ENCODE results near the gene SMOC2.

Gene SMOC2

DNA sequence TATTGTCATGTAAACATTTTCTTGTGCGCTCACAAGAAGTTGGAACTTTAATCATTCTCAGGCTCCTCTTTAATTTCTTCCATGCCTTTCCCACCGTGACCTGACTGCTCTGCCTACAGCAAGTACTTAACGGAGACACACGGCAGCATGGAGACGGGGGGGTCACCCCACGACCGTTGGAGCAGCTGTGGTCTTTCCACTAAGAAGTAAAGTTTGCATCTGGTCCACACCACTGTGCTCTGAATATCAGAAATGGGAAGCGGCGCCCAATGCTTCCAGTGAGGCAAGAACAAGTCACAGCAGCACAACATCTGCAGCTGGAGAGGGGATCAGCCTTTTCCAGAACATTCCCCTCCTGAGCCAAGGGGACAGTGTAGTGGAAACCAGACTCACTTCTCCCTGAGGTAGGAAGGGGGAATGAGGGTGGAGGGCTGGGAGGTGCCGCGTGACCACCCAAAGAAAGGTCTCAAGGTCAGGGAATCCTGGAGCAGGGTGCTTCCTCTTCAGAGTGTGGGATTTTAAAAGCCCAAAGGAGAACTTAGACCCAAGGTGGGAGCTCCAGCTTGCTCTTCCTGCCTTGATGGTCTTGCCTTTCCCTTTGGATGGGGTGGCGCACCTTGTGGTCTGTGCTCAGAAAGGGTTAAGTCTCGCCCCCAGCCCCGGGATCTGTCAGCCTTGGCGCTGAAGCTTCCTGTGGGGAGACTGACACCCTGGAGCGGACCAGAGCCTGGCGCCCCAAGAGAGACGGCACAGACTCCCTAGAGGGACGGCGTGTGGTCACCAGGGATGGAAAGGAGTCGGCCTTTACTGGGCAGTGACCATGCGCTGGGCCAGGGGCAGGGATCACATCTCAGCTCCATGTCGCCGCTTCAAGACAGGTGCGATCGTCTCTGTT lies 25.6 kb upstream of the SMOC2 start:
- no peak for DNase-seq

DNA sequence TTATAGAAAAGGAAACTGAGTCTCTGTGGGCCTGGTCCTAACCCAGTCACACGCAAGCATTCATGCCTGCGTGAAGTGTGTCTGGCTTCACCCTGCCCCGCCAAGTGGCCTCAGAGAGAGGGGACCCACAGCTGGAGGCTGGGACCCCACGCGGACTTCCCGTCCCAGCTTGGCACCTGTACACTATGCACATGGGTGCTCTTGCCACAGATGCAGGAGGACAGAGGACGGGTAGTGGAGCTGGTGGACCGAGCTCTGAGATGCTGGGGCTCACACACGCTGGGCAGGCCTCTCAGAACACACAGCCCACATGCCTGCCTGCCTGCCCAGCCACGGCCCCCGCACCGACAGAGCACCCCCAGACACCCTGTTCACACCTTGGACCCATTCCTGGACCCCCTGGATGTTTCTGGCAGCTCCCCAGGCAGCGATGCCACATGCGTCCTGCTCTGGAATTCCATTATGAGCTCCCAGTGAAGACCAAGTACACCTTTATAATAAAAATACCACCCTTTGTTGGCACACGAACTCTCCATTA lies 24.9 kb upstream of the SMOC2 start:
- no peak for DNase-seq

DNA sequence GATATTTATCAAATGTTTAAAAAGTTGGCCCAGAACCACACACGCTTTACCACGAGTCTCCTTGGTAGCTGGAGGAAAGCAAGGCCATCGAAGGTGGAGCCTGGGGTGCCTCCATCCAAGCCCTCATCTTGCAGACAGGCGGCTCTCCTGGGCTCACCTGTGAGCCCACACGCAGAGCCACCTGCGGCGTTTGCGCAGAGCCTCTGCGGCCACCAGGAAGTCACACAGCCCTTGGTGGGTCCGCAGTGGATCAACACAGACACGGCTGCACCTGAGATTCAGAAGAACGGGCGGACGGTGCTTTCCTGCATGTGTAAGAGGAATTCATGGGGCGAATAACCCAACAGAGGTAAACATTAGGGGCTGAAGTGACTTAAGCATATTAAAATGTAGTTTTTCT lies 24.5 kb upstream of the SMOC2 start:
- no peak for DNase-seq

DNA sequence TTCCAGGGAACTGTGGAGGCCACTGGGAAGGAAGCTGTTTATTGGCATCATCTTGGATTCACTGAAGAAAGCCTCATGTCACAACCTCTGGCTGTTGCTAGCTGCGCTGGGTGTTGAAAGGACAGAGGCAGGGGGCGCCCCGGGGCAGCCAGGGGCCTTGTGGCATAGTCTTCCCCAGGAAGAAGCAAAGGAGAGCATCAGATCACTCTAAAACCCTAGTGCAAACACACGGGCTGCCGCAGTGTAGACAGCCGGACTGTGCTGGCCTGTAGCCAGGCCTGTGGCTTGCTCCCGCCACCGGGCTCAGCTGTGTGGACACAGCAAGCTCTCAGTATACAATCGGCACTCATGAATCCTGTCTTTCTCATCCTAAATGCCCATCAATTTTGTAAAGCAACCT lies 23.8 kb upstream of the SMOC2 start:
- DNase-seq = no peak

DNA sequence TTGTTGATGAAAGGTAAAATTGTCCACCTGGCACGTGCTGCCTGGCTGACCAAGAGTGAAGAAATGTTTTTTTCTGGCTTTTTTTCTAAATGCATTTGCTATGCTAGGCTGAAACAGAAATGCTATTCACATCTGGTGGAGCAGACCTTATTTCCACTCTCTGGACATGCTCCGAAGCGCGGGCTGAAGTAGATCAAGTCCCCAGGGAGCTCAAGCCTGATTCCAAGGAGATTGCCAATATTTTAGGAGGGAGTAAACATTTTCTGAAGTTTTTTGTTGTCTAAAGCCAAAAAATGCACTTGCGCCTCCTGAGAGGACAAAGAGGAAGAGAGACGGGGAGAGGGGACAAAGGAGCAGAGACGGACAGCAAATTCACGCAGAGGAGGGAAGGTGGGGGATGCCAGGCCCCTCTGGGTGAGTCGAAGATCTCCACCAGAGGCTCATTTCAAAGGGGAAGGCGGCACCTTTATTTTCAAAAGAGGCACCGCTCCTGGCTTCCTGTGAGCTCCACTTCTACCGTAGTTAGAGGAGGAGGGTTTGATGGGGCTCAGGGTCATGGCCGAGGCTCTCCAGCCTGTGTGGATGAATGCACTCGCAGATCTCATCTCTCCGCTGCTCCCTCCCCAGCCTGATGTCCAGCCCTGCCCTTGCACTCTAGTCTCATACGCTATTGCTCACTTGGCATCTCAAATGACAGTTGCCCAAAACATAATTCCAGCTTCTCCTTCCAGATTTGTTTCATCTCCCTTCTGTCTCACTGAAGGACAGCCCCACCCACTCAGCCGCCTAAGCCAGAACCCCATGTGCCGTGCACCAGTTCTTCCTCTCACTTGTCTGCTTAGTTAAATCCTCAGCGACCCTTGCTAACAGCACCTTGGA lies 23.1 kb upstream of the SMOC2 start:
- no peak for DNase-seq

DNA sequence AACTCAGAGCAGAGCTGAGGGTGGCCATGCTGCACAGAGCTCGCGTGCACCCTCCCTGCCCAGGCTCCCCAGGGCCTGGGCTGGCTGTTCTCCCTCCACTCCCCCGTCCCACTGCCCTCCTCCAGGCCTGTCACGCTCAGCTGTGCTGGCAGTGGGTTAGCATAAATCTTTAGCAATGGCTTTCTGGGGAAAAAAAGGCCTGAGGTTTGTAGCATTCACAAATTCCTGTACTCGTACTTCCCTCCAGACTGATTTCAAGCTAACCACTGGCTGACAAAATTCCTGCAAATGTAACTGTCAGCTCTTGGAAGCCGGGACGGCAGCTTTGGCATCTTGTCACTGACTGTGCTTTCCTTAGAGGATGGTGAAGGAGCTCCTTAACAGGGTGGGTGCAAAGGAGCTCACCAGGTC lies 22.3 kb upstream of the SMOC2 start:
- no peak for DNase-seq

DNA sequence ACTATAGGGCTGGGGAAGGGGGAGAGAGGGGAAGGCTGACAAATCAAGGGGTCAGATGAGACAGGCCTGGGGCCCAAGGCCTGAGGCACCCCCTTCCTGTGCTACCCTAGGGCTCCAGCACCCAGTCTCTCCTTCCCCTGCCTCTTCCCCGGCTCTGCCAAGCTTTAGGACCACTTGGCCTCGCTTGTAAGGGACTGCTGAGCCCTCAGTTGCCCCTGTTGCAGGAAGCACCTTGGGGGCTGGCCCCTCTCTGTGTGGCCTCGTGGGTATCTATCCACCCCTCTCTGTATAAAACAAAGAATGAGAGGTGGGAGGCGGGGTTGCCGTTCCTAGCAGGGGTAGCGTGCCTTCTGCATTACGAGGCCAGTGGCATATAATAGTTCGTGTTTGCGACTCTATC lies 21.4 kb upstream of the SMOC2 start:
- DNase-seq = no peak

DNA sequence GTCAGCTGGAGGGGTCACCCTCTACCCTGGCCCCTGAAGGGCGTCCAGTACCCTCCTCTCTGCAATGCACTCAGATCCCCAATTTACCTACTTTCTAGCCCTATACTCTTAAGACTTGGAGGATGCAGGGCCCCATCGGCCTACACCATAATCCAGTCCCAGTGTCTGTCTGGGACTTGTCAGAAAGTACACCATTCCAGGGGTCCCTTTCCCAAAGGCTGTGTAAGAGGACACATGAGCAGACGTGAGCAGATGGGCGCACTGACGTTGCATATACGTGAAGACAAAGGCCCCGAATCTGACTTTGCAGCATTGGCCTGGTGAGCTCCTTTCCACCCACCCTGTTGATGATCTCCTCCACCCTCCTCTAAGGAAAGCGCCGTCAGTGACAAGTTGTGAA lies 20.9 kb upstream of the SMOC2 start:
- no peak for DNase-seq

DNA sequence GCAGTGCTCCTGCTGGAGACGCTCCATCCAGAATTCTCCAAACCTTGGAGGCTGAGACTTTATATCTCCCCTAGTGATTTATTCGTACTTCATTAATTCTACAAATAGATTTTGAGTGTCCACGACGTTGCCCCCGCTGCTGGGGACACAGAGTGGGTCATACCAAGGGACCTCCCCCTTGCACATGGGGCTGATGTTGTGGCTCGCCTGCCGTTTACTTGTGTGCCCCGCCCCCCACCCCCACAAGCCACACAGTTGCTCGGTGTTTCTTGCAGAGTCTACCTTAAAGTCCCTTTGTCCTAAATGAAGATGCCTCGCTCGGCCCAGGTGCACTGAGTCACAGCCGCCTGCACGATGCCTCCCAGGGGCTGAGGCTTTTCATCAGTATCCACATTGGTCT lies 20.3 kb upstream of the SMOC2 start:
- no peak for DNase-seq

DNA sequence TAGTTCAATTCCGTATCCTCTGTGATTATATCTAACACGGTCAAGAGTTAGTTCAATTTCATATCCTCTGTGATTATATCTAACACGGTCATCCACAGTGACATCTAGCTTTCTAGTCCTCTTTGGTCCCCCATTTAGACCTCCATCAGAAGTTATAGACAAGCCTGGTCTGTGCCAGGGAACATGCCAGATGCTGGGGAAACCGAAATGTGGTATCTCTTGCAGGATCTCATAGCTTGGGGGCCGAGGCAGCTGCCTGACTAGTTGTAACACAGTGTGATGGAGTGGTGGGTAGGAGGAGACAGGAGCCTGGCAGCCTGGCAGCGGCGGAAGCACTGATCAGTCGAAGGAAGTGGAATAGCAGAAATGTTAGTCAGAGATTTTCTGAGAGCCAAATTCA lies 13.8 kb upstream of the SMOC2 start:
- DNase-seq = no peak

DNA sequence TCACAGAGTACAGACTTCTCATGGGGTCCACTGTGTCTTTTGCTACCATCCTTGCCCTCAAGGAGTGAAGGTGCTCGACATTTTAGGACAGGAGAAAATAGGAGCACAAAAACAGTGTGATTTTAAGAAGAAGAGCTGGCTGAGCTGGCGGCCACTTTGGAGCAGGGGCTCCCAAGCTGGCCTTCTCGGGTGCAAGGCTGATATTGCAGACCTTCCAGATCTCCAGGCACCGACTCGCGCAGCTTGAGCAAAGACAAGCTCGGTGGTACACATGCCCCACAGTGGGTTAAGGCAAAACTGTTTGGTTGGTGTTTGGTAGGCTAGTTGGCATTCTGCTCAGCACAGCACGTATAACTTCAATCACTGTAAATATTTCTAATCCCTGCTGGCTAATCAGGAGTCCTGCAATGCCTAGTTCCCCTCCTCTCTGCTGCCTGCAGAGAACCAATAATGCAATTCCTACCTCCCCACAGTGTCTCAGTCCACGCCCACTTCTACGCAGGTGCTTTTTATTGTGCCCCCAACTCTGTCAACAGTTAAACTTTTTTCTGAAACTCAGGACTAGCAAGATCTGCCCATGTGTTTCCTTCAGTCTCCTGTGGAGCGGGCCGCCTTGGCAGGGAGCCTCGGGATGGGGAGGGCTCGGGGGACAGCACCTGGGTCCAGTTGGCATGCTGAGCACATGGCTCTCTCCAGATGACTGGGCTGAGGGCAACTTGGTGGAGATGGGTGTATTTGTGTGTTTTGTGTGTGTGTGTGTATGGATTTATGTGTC lies 12.7 kb upstream of the SMOC2 start:
- no peak for DNase-seq

DNA sequence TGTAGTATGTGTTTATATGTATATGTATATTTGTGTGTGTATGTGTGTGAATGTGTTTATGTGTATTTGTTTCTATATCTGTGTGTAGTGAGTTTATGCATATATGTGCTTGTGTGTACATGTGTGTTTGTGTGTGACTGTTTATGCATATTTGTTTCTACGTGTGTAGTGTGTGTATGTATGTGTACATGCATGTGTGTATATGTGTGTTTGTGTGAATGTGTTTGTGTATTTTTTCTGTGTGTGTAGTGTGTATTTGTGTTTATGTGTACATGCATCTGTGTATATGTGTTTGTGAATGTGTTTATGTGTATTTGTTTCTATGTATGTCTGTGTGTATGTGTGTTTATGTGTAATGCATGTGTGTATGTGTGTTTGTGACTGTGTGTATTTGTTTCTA lies 12.1 kb upstream of the SMOC2 start:
- no peak for DNase-seq

DNA sequence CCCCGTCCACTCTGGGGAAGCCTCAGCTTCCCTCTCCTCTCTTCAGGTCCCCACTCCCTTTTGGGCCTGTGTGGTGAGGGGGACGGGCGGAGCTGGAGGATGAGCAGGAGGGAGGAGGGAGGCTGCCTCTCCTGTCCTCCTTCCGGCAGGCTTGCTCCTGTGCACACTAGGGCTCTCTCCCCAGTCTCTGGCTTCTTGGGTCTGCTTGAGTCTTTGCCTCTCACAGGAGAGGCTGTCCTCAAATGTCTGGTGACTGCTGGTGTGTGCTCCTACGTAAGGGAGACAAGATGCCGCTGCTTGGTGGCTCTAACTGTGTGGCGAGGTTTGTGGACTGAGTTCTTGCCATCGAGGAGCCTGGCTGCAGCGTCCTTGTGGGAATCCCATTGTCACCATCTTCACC lies 8.8 kb upstream of the SMOC2 start:
- no peak for DNase-seq

DNA sequence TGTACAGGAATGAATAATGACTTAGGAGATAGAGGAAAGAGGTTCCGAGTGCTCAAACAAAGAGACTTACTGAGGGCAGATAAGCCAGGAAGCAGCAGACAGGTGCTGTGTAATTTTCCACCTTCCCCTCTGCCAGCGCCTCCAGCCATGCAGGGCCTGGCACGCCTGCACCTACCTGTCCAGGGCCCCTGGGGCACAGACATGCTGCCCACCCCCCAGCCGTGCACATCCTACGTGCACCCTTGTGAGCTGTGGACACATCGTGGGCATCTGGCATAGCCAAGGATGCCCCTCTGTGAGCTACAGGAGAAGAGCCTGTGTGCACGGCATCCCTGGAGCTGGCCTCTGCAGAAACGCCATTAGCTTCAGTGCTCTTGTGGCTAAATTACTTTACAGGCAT lies 7.1 kb upstream of the SMOC2 start:
- DNase-seq = no peak

DNA sequence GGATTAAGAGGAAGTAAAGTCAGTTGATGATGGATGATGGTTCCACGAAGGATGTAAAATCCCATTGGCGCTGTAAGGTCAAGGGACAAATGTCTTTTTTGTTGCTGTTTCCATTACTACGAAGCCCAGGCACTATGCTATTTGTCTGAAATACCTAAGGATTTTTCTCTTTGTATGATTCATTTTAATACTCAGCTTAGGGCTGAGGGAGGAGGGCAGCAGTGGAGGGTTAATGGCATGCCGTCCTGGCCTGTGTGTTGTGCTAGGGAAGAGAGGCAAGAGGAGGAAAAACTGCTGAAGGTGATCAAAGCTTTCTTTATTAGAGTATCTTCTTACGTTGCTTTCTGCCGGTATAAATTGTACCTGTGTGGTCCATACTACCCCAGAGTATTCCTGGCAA lies 6.5 kb upstream of the SMOC2 start:
- DNase-seq = no peak

DNA sequence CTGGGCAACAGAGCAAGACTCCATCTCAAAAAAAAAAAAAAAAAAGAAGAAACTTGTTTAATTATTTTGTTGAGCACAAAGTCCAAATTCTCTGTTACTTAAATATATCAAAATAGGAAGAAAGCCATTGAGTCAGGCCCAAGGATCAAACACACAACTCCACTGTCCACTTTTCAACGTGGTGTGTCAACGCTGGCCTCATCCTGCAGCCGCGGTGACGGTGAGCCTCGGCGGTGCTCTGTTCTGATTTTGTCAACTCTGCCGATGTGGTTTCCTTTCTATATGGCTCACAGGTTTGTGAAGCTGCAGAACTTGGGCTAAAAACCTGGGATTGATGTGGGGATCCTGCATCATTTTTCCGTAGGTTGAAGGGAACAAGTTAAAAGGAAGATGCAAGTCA lies 3.2 kb upstream of the SMOC2 start:
- DNase-seq = no peak

DNA sequence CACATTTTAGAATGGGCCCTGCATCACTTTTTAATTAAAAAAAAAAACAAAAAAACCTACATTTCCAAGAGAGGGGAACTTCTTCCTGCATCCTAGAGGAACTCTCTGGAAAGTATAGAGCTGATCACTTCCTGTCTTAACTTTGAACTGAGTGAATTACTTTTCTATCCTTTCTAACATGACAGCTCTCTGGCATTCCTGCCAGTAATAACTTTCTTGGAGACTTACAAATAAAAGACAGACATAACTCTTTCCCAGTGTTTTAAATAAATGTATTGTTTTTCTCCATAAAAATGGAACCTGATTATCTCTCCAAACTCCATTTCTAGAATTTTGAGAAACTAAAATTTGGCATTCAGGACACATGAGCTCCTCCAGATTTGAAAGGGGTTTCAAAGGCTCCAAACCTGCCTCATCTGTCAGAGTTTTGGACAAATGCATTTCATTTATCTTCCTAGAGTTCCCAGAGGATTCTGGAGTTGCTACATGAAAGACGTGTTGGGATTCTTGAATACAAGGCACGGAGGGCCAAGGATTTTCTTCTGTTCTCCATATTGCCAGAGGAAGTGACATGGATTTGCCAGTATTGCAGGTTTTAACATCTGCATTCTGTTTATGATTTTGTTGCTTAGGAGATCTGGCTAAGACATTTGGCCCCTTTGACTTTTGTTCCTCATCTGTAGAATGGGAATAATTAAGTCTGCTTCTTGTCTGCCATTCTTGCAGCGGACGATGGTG lies 2.0 kb upstream of the SMOC2 start:
- no peak for DNase-seq

DNA sequence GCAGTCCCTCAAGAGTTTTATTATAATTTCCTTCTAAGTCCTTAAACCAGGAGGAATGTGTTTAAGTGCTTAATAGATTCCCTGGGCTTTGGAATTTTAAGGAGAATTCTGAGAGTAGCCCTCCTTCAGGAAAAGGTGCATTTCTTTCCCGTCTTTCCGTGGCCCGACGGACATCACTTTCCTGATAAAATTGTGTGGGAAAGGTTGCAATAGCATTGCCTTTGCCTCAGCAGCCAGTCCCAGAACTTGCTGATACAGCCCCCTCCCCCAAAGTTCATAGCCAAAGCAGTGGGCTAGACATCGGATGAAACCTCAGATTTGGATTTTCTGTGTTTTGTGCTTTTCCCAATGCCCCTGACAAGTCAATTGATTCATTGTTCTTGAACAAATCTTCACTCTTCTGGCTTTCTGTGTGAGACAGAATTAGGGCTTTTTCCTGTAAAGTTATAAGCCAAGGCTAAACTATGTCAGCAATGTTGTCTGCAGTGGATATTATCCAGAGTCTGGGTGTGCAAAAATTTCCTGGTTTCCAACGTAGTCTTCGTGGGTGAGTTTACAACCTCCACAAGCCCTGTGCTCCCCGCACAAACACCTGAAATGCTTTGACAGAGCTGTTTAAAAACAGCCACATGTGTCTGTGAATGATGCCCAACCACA lies 1.1 kb upstream of the SMOC2 start:
- no peak for DNase-seq

DNA sequence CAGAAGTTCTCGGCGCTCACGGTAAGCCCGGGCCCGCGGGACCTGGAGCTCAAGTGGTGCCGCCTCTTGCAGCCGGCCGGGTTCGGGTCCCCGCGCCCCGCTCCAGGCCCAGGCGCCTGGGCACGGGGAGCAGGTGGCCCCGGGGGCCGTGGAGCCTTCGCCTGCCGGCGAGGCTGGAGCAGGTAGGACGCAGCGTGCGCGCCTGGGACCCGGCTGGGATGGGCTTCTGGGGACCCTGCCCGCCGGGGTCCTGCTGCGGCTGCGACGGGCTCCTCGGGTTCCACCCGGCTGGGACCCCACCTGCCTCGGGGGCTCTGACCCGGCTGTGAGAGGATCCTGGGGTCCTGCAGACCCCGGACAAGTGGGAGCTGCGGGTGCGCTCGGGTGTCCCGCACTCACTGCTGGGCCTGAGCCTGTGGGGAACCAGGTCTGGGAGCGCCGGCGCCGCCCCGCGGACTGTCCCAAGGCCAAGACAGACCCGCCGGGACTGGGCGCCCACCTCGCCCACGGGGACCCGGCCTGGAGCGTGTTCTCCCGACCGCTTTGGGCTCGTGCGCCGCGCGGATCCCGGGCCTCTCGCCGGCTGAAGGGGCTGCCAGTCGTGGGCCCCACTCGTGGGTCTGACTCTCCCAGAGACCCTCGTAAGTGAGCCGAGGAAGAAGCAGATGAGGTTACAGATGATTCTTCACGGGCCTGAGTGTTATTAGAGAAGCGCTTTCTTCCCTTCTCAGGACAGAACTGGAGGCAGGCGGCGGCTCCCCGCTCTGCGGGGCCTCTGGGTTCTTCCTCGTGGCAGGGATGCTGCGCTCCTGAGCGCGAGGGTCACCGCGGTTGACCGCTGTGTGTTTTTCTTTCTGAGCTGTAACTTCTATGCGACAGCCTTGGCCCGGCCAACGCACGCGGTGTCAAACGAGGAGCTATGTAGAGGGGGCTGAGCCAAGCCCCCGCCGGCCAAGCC lies 729 bp downstream of the SMOC2 start:
- DNase-seq = no peak

DNA sequence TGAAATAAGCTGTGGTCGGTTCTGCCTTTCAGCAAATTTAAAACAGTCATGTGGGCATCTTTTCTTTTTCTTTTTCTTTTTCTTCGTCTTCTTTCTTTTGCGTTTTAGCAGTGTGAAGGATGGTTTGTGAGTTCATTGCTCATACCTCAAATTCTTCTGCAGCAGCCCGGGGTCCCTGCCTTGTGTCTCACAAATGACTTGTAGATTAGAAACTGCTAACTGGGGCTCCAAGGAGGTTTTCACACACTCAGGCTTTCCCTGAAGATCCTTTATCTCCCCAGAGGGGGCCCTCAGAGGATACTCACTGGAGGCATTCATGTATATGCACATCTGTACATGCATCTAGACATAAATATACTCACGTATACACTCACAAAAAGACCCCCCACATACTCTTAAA lies 1.7 kb downstream of the SMOC2 start:
- DNase-seq = no peak

DNA sequence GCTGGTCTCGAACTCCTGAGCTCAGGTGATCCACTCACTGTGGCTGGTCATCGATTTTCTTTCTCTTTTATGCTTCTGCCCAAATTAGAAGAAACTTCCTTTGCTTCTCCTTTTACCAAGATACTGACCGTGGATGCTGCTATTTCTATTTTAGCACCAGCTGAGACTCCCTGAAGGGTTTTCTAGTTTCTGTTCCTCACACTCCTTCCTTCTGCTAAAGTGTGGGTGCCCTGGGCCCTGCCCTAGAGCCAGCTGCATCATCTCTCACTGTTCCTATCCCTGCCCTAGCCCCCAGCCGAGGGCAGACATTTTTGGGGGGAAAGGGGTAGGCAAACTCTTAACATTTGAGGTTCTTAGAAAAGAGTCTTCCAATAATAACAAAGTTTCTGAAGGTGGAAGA lies 6.3 kb downstream of the SMOC2 start:
- no peak for DNase-seq

Measured in fibroblast of skin of right biceps (primary cell).